ENCODE measurements around the gene PARVB.

- no peak for TF ChIP-seq TARDBP (IDR thresholded peaks at IDR 0.05)
- no peak for TF ChIP-seq SIN3A (IDR thresholded peaks at IDR 0.05; ENCODE audit: borderline replicate concordance in 2 of 2, control insufficient read depth in 1 of 2, low read depth in 2 of 2, low read length in 2 of 2)
Observed at GRCh38 chr22:44109416-44109815, 85.3 kb downstream of the PARVB start.
